HS-5 (cell line): ENCODE measurements around the gene CELSR1.

Experiments used
- DNase-seq: peaks from one replicate; pipeline ENCODE4 v3.0.0-alpha.2; 2012; ENCODE audit warnings: low read depth

CELSR1 gene

GRCh38 chr22:46374663-46375474, 162.6 kb downstream of the CELSR1 start:
- DNase-seq = no peak

DNA sequence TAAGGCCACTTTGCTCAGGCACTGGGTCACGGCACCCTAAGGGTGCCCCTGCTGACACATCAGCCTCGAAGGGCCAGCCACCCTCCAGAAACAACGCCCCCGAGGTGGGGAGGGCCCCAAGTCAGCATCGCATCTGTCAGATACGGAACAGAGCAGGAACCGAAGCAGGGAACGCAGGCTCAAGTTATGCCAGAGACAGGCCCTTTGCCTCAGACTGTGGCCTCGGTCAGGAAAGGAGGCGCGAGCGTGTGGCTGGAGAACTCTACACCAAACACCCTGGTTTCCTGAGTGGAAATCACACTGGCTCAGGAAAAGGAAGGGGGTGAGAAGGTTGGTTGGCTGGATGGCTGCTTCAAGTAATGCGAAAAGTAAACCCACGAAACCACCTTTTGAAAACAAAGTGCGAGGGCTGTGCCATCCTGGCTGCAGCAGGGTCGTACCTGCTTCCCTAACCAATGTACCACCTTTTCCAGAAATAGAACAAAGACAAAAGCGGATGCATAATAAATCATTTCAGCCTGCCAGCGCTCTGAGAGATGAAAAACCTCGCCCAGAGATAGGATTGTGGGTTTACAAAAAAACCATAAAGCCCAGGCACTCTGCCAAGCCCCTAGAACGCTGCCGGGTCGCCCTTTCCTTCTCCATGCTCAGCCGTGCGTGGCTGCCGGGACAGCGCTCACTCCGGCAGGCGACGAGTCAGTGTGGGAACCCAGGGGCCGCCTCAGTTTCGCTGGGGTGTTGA, 163.3 kb downstream of the CELSR1 start:
- DNase-seq = no peak

GRCh38 chr22:46373159-46373558, 164.3 kb downstream of the CELSR1 start:
- no peak for DNase-seq

GRCh38 chr22:46372686-46373085, 164.7 kb downstream of the CELSR1 start:
- DNase-seq = no peak

DNA sequence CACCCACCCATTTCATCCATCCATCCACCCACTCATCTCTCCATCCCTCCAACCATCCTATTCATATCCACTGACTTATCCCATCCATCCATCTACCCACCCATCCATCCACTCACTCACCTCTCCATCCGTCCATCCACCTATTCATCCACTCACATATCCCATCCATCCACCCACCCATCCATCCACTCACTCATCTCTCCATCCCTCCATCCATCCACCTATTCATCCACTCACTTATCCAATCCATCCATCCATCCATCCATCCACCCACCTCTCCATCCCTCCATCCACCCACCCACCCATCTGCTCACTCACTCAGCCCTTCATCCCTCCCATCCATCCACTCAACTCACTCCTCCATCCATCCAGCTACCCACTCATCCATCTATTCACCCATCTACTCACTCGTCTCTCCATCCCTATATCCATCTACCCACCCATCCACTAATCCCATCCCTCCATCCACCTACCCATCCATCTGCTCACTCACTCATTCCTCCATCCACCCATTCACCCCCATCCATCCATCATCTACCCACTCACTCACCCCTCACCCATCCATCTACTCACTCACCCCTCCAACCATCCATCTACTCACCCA, 165.7 kb downstream of the CELSR1 start:
- no peak for DNase-seq

DNA sequence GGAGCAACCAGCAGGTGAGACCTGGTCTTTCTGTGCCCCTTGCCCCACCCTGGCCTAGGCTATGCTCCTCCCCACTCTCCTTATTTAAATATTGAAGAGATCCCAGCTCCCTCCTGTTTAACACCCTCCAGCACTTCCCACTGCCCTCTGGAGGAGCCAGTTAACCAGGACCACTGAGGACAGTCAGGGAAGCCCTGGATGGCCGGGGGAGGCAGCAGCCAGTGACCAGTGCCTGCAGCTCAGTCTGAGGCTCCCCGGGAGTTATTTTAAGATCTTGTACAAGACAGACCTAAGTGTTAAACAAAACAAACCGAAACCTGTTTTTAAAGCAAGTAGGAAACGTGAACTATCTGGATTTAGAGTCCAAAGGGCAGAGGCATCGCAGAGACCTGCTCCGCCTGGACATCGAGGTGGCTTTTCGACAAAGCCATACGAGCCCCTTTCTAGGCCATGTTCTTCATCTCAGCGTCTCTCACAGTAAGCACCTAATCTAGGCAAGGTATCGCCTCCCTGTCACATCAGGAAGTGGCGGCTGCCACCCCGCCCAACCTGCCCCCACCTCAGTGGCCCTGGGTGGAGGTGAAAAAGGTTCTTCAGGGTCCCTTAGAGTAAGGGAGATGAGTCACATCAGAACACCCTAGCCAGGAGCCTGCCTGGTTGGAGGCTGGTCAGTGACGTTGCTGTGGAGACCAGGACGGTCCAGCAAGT, 166.7 kb downstream of the CELSR1 start:
- no peak for DNase-seq

DNA sequence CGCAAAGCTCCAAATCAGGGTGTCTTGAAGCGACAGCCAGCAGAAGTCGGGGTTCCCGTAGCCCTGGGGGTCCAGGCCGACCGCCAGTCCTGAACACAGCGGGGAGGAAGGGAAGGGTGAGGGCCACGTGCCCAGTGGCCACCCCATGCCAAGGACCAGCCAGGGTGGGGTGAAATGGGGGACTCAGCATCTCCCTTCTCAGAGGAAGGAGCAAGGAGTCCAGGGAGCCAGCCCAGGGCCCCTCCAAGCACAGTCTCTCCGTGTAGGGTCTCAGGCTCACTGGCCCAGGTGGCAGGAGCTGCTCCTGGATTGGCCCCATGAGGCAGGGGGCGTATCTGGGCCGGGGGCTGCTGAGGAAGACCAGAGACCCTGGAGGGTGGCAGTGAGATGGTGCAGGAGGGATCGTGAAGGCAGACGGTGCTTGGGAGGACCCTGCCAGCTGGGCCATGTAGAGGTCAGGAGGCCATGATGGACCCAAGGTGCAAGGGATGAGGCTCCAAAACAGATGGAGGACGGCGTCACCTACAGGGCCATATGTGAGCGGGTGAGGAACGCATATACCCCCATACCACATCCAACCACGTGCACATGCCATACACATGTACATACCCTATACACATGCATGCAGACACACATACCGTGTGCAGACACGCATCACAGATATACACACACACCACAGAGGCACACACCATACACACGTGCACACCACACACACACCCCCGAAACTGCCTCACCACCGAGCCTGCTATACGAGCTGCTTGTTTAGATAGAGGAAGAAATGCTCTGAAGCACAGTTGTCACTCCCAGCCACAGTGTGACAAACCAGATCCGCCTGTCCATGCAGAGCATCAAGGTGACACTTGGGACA, 167.5 kb downstream of the CELSR1 start:
- DNase-seq = no peak

GRCh38 chr22:46368871-46369715, 168.3 kb downstream of the CELSR1 start:
- DNase-seq = no peak

DNA sequence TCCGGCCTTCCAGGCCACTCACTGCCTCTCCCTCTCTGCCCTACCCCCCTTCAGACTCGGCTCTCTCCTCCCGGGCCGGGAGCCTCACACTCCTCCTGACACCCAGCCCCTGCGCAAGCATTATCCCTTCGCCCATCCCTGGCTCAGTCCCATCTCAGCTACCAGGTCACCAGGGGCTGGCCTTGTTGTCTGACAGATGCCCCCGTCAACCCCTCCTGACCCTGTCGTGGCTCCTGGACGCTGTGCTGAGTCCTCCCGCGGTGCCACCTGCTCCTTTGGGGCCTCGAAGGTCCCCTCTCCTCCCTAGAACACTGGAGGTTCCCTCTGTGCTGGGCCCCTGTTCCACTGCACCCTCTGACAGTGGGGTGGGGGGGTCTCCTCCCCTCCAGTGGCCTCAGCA, 169.0 kb downstream of the CELSR1 start:
- DNase-seq = no peak

DNA sequence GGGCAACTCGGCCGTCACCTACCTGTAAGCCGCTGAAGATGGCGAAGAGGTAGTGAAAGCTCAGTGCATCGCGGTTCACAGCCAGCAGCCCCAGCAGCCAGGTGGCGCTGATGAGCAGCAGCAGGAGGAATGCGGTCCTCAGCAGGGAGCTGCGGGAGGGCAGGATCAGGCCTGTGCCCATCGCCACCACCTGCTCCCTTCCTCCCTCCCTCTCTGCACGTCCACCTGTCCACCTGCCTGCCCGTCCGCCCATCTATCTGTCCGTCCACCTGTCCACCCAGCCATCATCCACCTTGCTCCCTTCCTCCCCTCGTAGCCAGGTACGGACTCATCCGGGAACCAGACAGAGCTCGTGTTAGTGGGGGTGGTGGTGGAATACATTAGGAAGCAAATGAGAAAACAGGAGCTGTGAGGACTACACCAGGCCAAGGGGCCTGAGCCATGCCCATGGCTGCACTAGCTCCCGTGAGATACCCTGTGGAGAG, 169.7 kb downstream of the CELSR1 start:
- DNase-seq = no peak

- DNase-seq = no peak
These were observed 170.4 kb downstream of the CELSR1 start for GRCh38 chr22:46366801-46367706.

DNA sequence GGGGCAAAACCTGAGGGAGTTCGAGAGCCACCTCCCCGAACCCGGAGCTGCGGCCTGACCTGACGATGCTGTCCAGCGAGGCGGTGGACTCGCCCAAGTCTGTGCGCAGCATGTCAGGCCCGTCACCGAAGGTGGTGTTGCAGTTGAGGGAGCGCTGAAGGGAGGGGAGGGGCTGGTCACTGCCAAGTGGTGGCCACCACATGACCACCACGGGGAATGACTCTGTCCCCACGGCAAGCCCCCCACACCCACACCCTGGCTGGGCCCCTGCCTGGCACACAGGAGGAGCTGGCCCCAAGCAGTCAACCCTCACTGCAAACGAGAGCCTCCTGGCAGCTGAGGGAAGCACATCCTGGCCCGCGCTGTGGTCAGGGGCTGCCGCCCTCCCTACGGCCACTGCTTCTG, 171.1 kb downstream of the CELSR1 start:
- no peak for DNase-seq

GRCh38 chr22:46365166-46365624, 172.2 kb downstream of the CELSR1 start:
- no peak for DNase-seq

DNA sequence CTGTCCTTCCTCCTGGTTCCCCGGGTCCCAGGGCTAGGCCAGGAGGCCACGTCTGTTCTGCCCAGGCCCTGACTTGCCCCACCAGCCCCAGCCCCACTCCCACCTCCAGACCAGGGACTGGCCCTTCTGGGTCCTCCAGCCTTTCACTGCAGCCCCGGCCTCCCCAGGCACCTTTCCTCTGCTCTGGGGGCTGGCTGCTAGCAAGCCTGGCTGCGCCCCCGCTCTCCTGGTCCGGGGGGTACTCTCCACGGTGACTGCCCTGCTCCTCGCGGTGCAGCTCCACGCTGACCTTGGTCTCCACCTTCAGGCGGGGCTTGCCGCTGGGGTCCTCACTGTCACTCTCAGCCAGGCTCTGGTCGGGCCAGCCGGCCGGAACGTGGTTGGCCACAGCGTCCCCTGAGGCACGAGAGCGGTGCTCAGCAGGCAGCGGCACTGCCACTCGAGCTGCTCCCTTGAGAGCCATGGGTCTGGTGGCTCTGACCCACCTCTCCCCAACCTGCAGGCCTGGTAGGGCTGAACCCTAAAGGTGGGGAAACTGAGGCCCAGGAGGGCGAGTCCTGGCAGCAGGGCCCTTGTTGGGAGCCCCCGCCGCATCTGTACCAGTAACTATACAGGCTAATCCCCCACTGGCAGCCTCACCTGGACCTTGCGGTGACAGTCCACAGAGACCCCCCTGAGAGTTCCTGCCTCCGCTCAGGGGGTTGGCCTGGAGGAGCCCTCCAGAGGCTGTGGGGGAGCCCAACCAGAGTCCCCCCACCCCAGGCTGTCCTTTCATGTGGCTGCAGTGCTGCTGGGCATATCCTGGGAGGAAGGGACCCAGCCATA, 172.9 kb downstream of the CELSR1 start:
- no peak for DNase-seq

- DNase-seq = no peak
These were observed 173.7 kb downstream of the CELSR1 start for GRCh38 chr22:46363611-46364321.

DNA sequence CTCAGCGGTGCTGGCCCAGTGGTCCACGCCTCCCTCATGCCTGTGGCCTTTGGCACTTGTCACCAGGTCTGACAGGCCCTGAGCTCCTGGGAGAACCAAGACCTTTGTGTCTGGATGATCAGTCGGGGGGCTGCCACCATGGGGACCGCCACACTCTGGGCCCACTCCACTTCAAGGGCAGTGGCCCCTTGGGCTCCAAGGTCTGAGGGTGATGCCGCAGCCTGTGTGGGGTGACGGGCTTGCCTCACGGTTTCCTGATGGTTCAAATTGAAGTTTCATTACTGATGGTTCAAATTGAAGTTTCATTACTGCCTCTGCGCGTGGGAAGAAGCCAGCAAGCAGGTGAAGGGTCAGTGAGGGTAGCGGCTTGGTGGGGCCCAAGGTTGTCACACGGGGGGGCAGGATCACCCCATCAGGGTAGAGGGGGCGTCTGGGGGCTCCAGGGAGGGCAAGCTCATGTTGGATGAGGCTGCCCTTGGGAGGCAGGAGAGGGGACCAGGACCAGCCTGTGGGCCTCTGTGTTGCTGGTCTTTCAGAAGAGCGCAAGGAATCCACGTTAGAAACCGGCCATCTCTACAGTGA, 174.4 kb downstream of the CELSR1 start:
- no peak for DNase-seq
